OCI-LY1 (cell line): ENCODE measurements around the gene DTX3L.
"Not testable (repeated sequence)": the region's sequence is repeated elsewhere in the genome, so short reads cannot be mapped to it uniquely, and the experiment has no call there.

Experiments used
- H2AFZ ChIP-seq: fragments of 200-600 bp; sonication (generic), shearing (Covaris generic); 2 replicates; pipeline ENCODE4 v1.6.0; 2014; ENCODE audit warnings: antibody characterized with exemption, mild to moderate bottlenecking, low read length
- H3F3A ChIP-seq: fragments of 200-600 bp; sonication (generic), shearing (Covaris generic); 2 replicates; pipeline ENCODE4 v1.6.0; 2014; ENCODE audit warnings: mild to moderate bottlenecking, antibody characterized with exemption, low read length, moderate library complexity; ENCODE audit not compliant: insufficient read depth
- H3K27ac ChIP-seq: fragments of 200-600 bp; sonication (generic); 2 replicates; pipeline ENCODE4 v1.5.1; 2014; ENCODE audit warnings: low read length, mixed run types, mild to moderate bottlenecking, low read depth; ENCODE audit not compliant: poor library complexity, severe bottlenecking
- H3K27me3 ChIP-seq: fragments of 200-600 bp; sonication (generic); 2 replicates; pipeline ENCODE4 v1.6.0; 2014; ENCODE audit warnings: antibody characterized with exemption, mild to moderate bottlenecking, low read length, moderate library complexity; ENCODE audit not compliant: insufficient read depth
- H3K36me3 ChIP-seq: fragments of 200-600 bp; sonication (generic); 2 replicates; pipeline ENCODE4 v1.6.1; 2014; ENCODE audit warnings: mild to moderate bottlenecking, antibody characterized with exemption, low read length, moderate library complexity, mixed read lengths; ENCODE audit not compliant: insufficient read depth
- H3K4me1 ChIP-seq: fragments of 200-600 bp; sonication (generic); 2 replicates; pipeline ENCODE4 v1.5.1; 2014; ENCODE audit warnings: mild to moderate bottlenecking, low read length, moderate library complexity; ENCODE audit not compliant: insufficient read depth, severe bottlenecking
- H3K4me2 ChIP-seq: fragments of 200-600 bp; sonication (generic), shearing (Covaris generic); 2 replicates; pipeline ENCODE4 v1.6.1; 2014; ENCODE audit warnings: low read length
- H3K4me3 ChIP-seq: fragments of 200-600 bp; sonication (generic); 2 replicates; pipeline ENCODE4 v1.5.1; 2014; ENCODE audit warnings: low read length, low read depth, mild to moderate bottlenecking, mixed read lengths; ENCODE audit not compliant: poor library complexity, severe bottlenecking
- H3K79me2 ChIP-seq: fragments of 200-600 bp; shearing (Covaris generic); 2 replicates; pipeline ENCODE4 v1.6.1; 2016; ENCODE audit warnings: mixed run types, low read length, mixed read lengths; ENCODE audit not compliant: insufficient read depth
- H3K9ac ChIP-seq: fragments of 200-600 bp; sonication (generic), shearing (Covaris generic); 2 replicates; pipeline ENCODE4 v1.6.1; 2014; ENCODE audit warnings: mild to moderate bottlenecking, low read length, mixed read lengths
- H3K9me2 ChIP-seq: fragments of 200-600 bp; sonication (generic), shearing (Covaris generic); 2 replicates; pipeline ENCODE4 v1.6.1; 2014; ENCODE audit warnings: low read depth, mild to moderate bottlenecking, low read length, mixed read lengths
- H3K9me3 ChIP-seq: fragments of 200-600 bp; shearing (Covaris generic); 2 replicates; pipeline ENCODE4 v1.6.1; 2014; ENCODE audit warnings: low read length, mixed read lengths
- H4K20me1 ChIP-seq: fragments of 200-600 bp; sonication (generic), shearing (Covaris generic); 2 replicates; pipeline ENCODE4 v1.6.0; 2016; ENCODE audit warnings: mild to moderate bottlenecking, low read length; ENCODE audit not compliant: insufficient read depth
- EZH2 ChIP-seq: fragments of 200-600 bp; sonication (generic), shearing (Covaris generic); IDR thresholded peaks from 2 replicates; pipeline ENCODE4 v1.8.0; 2017; ENCODE audit warnings: borderline replicate concordance, mixed run types, mild to moderate bottlenecking, antibody characterized with exemption, low read length, moderate library complexity, mixed read lengths
- TF ChIP-seq, protein P1 (sequence below): fragments of 200-600 bp; sonication (generic), shearing (Covaris generic); IDR thresholded peaks from 2 replicates; pipeline ENCODE4 v1.5.1; 2017; ENCODE audit warnings: mild to moderate bottlenecking, antibody characterized with exemption, low read length, moderate library complexity, mixed read lengths

The DTX3L gene

DNA sequence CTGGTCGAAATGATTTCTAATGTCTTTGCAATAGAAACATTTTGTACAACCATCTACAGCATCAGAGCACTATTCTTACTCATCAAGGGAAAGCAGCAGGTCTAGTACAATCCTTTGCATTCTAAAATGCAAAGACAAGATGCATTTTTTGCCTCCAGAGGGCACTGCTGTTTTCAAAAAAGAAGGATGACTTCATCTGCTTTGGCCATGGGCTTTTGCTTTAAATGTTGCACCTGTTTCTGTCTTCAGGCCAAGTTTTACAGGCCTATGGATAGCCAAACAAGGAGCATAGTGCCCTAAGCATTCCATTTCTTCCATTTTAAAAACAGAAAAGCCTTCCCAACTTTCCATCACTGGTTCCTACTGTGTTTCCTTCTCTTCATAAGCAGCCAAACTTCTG, 3.5 kb upstream of the DTX3L start:
- no peaks in the 10 kb centered on the region for H3K36me3 ChIP-seq
- H3K79me2 ChIP-seq = no peaks in the 10 kb centered on the region
- H3K9me3 ChIP-seq = no peaks in the 10 kb centered on the region

DNA sequence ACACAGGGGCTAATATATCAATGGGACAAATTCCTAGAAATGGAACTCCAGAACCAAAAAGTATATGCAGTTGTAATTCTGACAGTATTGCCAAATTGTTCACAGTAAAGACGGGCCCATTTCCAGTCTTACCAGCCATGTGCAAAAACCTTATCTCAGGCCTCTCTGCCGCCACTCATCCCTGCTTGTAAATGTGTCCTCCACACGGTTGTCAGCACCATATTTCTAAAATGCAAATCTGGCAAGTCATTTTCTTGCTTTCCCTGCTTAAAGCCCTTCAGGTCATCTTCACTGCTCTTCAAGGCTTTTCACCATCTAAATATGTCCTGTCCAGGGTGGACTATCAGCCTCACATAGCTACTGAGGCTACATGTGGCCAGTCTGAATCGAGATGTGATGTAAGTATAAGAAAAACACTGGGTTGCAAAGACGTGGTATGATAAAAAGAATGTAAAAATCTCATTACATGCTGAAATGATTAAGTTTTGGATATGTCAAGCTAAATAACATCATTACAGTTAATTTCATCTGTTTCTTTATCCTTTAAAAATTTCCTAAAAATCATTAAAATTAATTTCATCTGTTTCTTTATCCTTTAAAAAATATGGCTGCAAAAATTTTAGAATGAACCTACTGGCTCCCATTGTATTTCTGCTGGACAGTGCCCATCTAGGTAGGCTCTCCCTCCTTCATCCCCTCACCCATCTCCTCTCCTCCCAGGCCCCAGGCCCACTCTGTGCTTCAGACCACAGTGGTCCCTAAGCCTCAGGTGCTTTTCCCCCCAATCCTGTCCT, 1.0 kb upstream of the DTX3L start:
- Histone ChIP-seq H3F3A (no peaks in the 10 kb centered on the region), H4K20me1 (no peaks in the 10 kb centered on the region), H3K79me2 (no peaks in the 10 kb centered on the region), H3K9ac (peak overlapping the region; percentile 72), H3K4me2 (peak overlapping the region; percentile 68), H3K36me3 (no peaks in the 10 kb centered on the region), H3K9me2 (no peaks in the 10 kb centered on the region), H2AFZ (no peak overlapping the region), H3K4me1 (peaks cover 34% of the 10 kb centered on the region), H3K27me3 (no peaks in the 10 kb centered on the region), H3K4me3 (peak overlapping the region; percentile 70), H3K9me3 (no peaks in the 10 kb centered on the region), H3K27ac (peak overlapping the region; percentile 12)
- TF ChIP-seq, protein P1, sequence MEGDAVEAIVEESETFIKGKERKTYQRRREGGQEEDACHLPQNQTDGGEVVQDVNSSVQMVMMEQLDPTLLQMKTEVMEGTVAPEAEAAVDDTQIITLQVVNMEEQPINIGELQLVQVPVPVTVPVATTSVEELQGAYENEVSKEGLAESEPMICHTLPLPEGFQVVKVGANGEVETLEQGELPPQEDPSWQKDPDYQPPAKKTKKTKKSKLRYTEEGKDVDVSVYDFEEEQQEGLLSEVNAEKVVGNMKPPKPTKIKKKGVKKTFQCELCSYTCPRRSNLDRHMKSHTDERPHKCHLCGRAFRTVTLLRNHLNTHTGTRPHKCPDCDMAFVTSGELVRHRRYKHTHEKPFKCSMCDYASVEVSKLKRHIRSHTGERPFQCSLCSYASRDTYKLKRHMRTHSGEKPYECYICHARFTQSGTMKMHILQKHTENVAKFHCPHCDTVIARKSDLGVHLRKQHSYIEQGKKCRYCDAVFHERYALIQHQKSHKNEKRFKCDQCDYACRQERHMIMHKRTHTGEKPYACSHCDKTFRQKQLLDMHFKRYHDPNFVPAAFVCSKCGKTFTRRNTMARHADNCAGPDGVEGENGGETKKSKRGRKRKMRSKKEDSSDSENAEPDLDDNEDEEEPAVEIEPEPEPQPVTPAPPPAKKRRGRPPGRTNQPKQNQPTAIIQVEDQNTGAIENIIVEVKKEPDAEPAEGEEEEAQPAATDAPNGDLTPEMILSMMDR = no peak
- TF ChIP-seq EZH2 = no peak

More for the DNA sequence above, 3.5 kb upstream of the DTX3L start:
- Histone ChIP-seq H3K4me1 (peaks cover 31% of the 10 kb centered on the region), H3K27me3 (no peaks in the 10 kb centered on the region), H3F3A (no peaks in the 10 kb centered on the region), H2AFZ (no peak overlapping the region), H3K4me2 (no peak overlapping the region), H4K20me1 (no peaks in the 10 kb centered on the region), H3K9ac (no peak overlapping the region), H3K9me2 (no peaks in the 10 kb centered on the region), H3K27ac (no peak overlapping the region), H3K4me3 (no peak overlapping the region)
- TF ChIP-seq, protein P1 = peak; percentile 77
- TF ChIP-seq EZH2 = no peak

DNA sequence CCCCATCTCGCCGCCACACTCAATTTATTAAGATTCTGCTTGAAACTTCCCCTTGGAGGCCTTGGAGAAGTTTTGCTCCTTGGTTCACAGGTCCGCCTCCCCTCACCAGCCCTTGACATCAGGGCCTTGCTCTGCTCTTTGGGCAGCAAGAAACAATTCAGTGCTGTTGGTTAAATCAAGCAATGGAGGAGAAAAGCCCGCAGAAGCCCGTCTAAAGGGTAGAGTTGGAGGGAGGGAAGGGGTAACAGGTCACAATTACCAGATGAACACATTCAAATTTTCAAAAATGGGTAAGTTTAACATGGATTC, 467 bp upstream of the DTX3L start:
- H3K9ac ChIP-seq = peak overlapping the region; percentile 72
- H2AFZ ChIP-seq = peak overlapping the region; percentile 2; the same call in 1 of the 2 replicates
- H3K27ac ChIP-seq = peak overlapping the region; percentile 12
- no peaks in the 10 kb centered on the region for H4K20me1 ChIP-seq
- peak overlapping the region; percentile 70 for H3K4me3 ChIP-seq
- H3K4me2 ChIP-seq = peak overlapping the region; percentile 68
- H3F3A ChIP-seq = no peaks in the 10 kb centered on the region
- no peaks in the 10 kb centered on the region for H3K27me3 ChIP-seq
- H3K36me3 ChIP-seq = no peaks in the 10 kb centered on the region
- peaks cover 38% of the 10 kb centered on the region for H3K4me1 ChIP-seq
- no peaks in the 10 kb centered on the region for H3K79me2 ChIP-seq
- TF ChIP-seq EZH2 = no peak
- no peaks in the 10 kb centered on the region for H3K9me2 ChIP-seq
- H3K9me3 ChIP-seq = no peaks in the 10 kb centered on the region

DNA sequence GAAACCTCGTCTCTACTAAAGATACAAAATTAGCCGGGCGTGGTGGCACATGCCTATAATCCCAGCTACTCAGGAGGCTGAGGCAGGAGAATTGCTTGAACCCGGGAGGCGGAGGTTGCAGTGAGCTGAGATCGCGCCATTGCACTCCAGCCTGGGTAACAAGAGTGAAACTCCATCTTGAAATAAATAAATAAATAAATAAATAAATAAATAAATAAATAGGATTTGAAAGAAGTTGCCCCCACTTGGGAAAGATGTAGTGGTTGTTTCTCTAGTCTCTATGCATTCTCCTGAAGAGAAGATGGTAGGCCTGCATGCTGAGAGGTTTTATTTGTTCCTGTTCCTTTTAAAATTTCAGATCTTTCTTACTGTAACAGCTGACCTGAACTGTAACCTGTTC, 4.0 kb downstream of the DTX3L start:
- H3K9me3 ChIP-seq, H3K27ac ChIP-seq, H3K4me2 ChIP-seq: not testable (repeated sequence)

More for the DNA sequence above, 4.0 kb downstream of the DTX3L start:
- not testable (repeated sequence) for H3K4me3 ChIP-seq, H2AFZ ChIP-seq, H3K9me2 ChIP-seq, H4K20me1 ChIP-seq, H3K36me3 ChIP-seq, H3K9ac ChIP-seq, H3K79me2 ChIP-seq, H3K27me3 ChIP-seq, H3F3A ChIP-seq
- peaks cover 36% of the 10 kb centered on the region for H3K4me1 ChIP-seq
